Endodermal cell (in vitro differentiated cells): ENCODE data around the gene PGGHG. TPM values are rescaled to one million over a fixed set of nuclear protein-coding genes. Genes with fewer than 3 reads are reported as not detected.

Source experiments
- DNase-seq: peaks from one replicate; pipeline ENCODE4 v3.0.0-alpha.2; 2017
- H3K27ac ChIP-seq: 2 replicates; pipeline ENCODE4 v1.5.1; 2013; ENCODE audit warnings: mild to moderate bottlenecking, low read depth, low read length, moderate library complexity
- H3K27me3 ChIP-seq: 2 replicates; pipeline ENCODE4 v1.6.1; 2013; ENCODE audit warnings: mild to moderate bottlenecking, low read length, moderate library complexity; ENCODE audit not compliant: insufficient read depth, control insufficient read depth, poor library complexity, severe bottlenecking
- H3K36me3 ChIP-seq: 2 replicates; pipeline ENCODE4 v1.7.0; 2013; ENCODE audit warnings: mild to moderate bottlenecking, low read length, moderate library complexity; ENCODE audit not compliant: control insufficient read depth, insufficient read depth
- H3K4me1 ChIP-seq: one replicate; pipeline ENCODE4 v1.7.0; 2013; ENCODE audit warnings: low read length; ENCODE audit not compliant: control insufficient read depth, insufficient read depth
- H3K4me3 ChIP-seq: 2 replicates; pipeline ENCODE4 v1.5.1; 2013; ENCODE audit warnings: mild to moderate bottlenecking, low read length, moderate library complexity
- H3K9ac ChIP-seq: 2 replicates; pipeline ENCODE4 v1.6.1; 2013; ENCODE audit warnings: mild to moderate bottlenecking, low read length, moderate library complexity; ENCODE audit not compliant: poor library complexity, severe bottlenecking; ENCODE audit errors: extremely low read depth
- H3K9me3 ChIP-seq: 2 replicates; pipeline ENCODE4 v1.6.1; 2013; ENCODE audit warnings: mild to moderate bottlenecking, low read length, moderate library complexity; ENCODE audit not compliant: control insufficient read depth
- H3K27ac Mint-ChIP-seq: 2 replicates; pipeline ENCODE4 v1.8.0; 2020; ENCODE audit warnings: mixed read lengths
- H3K27me3 Mint-ChIP-seq: 2 replicates; pipeline ENCODE4 v1.8.0; 2021; ENCODE audit warnings: mild to moderate bottlenecking, mixed read lengths; ENCODE audit not compliant: insufficient read depth
- H3K36me3 Mint-ChIP-seq: 2 replicates; pipeline ENCODE4 v1.8.0; 2020; ENCODE audit warnings: low read depth, mixed read lengths
- H3K4me1 Mint-ChIP-seq: 2 replicates; pipeline ENCODE4 v1.8.0; 2020; ENCODE audit warnings: mixed read lengths
- H3K4me3 Mint-ChIP-seq: 2 replicates; pipeline ENCODE4 v1.8.0; 2020; ENCODE audit warnings: mild to moderate bottlenecking, moderate library complexity, mixed read lengths
- H3K9me3 Mint-ChIP-seq: 2 replicates; pipeline ENCODE4 v1.8.0; 2020; ENCODE audit warnings: mild to moderate bottlenecking, mixed read lengths
- CTCF ChIP-seq: fragments of 200-600 bp; sonication (generic); conservative IDR thresholded peaks from 2 replicates; pipeline ENCODE4 v1.5.0; 2021; ENCODE audit warnings: antibody characterized with exemption, mild to moderate bottlenecking
- WGBS, 2 experiments: methylation state at CpG; one replicate each; pipeline versions ENCODE4 v1.1.5 to v1.1.7; 2013; ENCODE audit warnings: missing lambda C conversion rate in 2 of 2, mixed read lengths in 1 of 2; ENCODE audit not compliant: insufficient coverage in 1 of 2, insufficient read length in 1 of 2; 5-methylcytosine and 5-hydroxymethylcytosine counted together
- total RNA-seq, 2 donors: library from RNA; stranded (reverse); fragmentation: NEBNext Ultra II Directional in 1 of 2; extraction: Animal tissue kit (Norgen Biotek cat#: 25700) in 1 of 2; gene quantifications; 2 replicates in 1 of 2; 3 replicates in 1 of 2; pipeline ENCODE4 v1.2.1, GENCODE V29; 2021

PGGHG gene
- total RNA-seq, 2 donors from 2014 or later: 129 to 186 TPM

- DNase-seq: peak; percentile 40
- Histone ChIP-seq H3K27ac (no peak overlapping the region), H3K27me3 (peaks cover 46% of the 10 kb centered on the region), H3K4me1 (no peaks in the 10 kb centered on the region), H3K9me3 (no peaks in the 10 kb centered on the region), H3K9ac (no peak overlapping the region), H3K4me3 (no peak overlapping the region), H3K36me3 (no peaks in the 10 kb centered on the region)
- 75 to 87% methylated on average over 42 to 97 of the region's 97 CpGs for WGBS, 2 experiments
- H3K27ac Mint-ChIP-seq: no peak overlapping the region
- TF ChIP-seq CTCF: no peak
- H3K27me3 Mint-ChIP-seq: peaks cover 50% of the 10 kb centered on the region
- no peaks in the 10 kb centered on the region for H3K9me3 Mint-ChIP-seq
- no peak overlapping the region for H3K4me3 Mint-ChIP-seq
- H3K36me3 Mint-ChIP-seq: no peaks in the 10 kb centered on the region
- H3K4me1 Mint-ChIP-seq: no peaks in the 10 kb centered on the region
Measured at GRCh38 chr11:279040-279965, 9.6 kb upstream of the PGGHG start.

GRCh38 chr11:279966-280705 lies 8.8 kb upstream of the PGGHG start:
- peaks cover 46% of the 10 kb centered on the region for H3K27me3 ChIP-seq

More at GRCh38 chr11:279966-280705, 8.8 kb upstream of the PGGHG start:
- Histone ChIP-seq H3K9ac (no peak overlapping the region), H3K27ac (no peak overlapping the region), H3K4me1 (no peaks in the 10 kb centered on the region), H3K36me3 (no peaks in the 10 kb centered on the region), H3K4me3 (no peak overlapping the region), H3K9me3 (no peaks in the 10 kb centered on the region)
- TF ChIP-seq CTCF: no peak
- Mint-ChIP-seq H3K27me3 (peaks cover 52% of the 10 kb centered on the region), H3K4me3 (no peak overlapping the region), H3K4me1 (no peaks in the 10 kb centered on the region), H3K9me3 (no peaks in the 10 kb centered on the region), H3K27ac (no peak overlapping the region), H3K36me3 (no peaks in the 10 kb centered on the region)
- WGBS, 2 experiments: 11 to 32% methylated on average over 36 to 85 of the region's 85 CpGs
- DNase-seq: peak; percentile 42
